GM19328 (cell line): Measurements from ENCODE around the gene TYW1B.
"Not testable (repeated sequence)": the region's sequence is repeated elsewhere in the genome, so short reads cannot be mapped to it uniquely, and the experiment has no call there.

Experiments
- ATAC-seq: cut with Tn5 transposase; IDR thresholded peaks from one replicate; pipeline ENCODE4 v1.9.1; 2021; ENCODE audit warnings: mild to moderate bottlenecking, moderate library complexity; ENCODE audit not compliant: unreplicated experiment

Gene TYW1B

DNA sequence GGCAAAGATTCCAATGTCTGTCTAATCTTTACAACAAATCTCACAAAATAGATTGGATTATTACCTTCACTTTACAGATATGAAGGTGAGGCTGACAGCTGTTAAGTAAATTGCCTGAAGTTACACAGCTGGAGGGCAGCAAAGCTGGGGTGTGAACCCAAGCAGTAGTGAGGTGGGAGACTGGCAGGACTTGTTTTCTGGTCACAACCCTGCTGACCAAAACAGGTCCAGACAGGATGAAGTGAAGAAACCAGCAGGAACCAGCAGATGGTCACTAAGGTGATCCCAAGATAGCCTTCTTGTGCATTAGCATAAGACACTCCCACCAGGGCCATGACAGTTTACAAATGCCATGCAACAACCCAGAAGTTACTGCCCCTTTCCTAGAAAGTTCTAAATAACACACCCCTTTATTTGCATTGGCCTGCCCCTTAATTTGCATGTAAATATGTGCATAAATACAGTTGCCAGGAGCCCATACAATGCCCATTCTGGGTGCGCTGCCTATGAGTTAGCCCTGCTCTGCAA, 195.2 kb downstream of the TYW1B start:
- not testable (repeated sequence) for ATAC-seq

DNA sequence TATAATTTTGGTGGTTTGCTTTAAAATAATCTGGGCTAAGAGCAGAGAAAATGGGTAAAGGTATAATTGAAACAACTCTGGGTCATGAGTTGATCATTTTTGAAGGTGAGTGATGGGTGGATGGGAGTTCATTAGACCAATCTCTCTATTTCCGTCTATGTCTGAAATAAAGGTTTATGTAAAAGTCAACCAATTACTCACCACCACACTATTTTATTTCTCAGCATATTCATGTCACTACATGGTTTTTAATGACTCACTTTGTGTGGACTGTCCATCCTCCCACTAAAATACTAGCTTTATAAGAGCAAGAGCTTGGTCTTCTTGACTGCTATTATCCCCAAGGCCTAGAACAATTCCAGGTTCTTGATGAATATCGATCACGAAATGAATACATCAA, 199.6 kb downstream of the TYW1B start:
- ATAC-seq = not testable (repeated sequence)

DNA sequence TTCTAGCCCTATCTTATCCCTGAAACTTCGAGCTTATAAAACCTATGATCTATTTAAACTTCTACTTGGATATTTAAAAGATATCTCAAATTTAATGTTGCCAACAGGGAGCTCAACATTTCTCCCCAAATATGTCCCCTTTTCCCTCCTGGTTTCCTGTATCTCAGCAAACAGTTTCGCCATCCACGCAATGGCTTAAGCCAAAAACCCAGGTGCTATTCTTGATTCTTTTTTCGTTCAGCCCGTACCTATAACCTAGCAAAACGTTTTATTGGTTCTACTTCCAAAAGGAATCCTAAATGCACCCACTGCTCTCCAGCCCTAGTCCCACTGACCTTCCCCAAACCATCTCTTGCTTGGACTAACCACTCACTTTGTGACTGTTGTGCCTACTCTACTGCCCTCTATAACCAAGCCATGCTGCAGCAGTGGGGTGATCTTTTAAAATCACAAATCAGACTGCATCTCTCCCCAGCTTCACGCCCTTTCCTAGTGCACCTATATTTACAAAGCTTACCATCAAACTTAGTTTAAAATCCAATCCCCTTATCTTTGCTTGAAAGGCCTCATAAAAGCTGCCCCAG, 201.5 kb downstream of the TYW1B start:
- ATAC-seq = not testable (repeated sequence)

DNA sequence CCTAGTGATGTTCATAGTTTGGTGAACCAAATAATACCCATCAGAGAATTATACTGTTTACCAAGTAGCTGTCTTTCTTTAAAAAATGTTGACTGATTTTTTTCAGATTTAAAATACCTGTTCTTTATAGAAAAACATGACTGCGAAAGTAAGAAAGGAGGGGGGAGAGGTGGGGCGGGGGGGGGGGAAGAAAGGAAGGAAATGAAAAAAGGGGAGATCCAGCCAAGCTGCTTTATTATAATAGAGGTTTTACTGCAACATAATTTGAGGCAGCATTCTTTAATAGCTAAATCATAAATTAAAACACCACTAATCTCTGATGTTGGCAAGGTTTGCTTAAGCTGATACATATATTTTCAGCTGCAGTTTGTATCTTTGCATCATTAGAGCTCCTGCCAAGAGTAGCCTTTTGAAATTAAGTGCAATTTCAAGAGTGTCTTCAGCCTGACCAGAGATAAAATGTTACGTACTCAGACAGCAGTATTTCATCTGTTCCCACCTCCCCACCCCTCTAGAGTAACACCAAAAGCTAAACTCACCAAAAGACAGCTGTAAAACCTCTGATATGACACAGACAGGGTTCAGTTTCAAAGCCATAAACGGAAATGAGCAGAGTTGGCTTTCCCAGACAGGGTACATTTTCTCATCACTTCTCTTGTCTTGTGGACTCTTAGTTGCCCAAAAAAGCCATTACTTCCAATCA, 202.1 kb downstream of the TYW1B start:
- peak; percentile 74 for ATAC-seq

DNA sequence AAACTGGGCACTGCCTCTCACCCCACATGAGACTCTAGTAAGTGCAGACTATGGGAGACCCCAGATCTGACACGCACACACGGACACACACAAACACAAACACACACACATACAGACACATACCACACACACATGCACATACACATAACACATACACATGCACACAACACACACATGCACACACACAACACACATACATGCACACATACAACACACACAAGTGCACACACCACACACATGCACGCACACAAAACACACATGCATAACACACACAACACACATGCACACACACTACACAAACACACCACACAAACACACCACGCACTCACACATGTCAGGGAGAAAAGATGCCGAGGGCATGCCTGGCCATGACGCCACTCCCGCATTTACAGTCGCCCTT, 205.5 kb downstream of the TYW1B start:
- ATAC-seq = no peak

DNA sequence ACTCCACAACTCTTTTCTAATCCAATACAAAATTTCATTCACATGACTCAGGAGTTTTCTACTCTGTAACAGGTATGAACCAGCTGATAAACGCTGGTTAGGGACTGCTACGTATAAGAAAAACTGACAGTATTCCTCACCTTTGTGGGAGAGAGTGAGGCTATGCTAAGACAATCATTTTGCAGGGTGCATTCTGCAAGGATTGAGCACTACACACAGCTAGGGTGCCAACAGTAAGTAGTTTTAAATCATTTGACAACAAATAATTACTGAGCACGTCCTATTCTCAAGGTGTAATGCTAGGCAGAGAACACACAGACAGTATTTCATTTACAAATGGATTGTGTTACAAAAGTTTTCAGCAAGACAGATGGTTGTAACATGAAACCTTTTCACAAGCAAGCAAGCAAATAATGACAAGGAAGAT, 206.2 kb downstream of the TYW1B start:
- not testable (repeated sequence) for ATAC-seq

DNA sequence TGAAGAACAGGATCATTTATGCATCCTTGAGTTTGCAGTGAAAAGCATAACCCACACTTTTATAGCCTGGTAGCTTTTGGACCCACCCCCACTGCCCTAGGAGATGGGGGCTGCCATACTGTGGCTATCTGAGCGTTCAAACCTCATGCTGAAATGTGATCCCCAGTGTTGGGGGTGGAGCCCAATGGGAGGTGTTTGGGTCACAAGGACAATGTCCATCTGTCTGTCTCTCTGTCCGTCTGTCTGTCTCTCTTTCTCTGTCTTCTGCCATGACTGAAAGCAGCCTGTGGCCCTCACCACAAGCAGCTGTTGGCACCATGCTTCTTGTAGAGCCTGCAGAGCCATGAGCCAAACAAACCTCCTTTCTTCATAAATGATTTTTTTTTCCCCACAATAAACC, 207.1 kb downstream of the TYW1B start:
- ATAC-seq = not testable (repeated sequence)

DNA sequence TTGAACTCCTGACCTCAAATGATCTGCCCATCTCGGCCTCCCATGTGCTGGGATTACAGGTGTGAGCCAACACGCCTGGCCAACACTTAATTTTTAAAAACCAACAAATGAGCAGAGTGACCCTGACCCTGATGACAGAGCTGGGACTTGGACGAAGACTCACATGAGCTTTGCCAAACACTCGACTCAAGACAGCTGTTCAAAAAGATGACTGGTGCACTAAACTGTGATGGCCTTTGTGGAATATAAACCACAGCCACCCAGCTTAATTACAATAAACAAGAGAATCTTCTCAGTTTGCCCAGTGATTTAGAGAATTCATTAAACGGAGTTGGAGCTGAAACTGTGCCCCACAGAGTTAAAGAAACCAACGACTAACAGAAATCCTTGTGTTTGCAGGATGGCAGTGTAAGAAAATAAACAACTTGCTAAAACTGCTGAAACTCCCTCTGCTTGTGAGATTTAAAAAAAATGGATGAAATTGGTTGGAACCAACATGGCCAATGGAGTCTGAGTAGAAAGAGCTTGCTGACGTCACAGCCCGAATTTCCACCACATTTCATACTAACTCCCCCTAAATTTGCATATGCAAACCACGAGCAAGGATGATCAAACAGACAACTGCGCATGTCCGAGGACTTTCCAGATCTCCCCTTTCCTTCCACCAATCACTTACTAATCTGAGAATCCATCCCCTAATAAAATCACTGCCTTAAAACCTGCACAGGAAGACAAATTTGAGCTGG, 209.4 kb downstream of the TYW1B start:
- not testable (repeated sequence) for ATAC-seq

DNA sequence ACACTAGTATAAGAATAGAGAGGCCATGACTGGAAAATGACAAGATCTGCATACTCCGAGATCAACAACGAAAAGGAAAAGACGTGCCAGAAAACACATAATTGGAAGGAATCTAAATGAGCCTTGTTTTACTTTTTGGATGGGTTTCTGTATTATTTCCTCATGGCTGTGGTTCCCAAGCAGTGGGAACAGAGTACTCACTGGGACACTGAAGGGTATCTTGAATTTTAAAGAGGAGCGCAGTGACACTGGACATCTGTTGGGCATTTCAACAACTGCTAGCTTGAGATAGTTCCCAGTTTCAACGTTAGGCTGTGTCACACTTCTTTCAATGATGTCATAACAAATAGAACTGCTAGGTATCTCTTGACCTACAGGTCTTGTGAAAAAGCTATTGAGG, 218.2 kb downstream of the TYW1B start:
- not testable (repeated sequence) for ATAC-seq

DNA sequence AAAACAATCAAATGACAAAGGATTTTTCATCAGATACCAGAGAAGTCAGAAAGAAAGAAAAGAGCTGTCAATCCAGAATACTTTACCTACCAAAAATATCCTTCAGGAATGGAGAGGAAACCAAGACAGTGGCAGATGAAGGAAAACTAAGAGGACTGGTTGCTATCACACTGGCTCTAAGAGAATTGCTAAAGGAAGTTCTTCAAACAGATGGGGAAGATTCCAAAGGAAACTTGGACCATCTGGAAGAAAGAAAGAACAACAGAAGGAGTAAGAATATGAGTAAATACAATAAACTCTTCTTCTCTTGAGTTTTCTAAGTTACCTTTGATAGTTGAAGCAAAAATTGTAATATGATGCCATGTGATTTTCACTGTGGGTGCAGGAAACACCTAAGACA, 220.0 kb downstream of the TYW1B start:
- not testable (repeated sequence) for ATAC-seq

DNA sequence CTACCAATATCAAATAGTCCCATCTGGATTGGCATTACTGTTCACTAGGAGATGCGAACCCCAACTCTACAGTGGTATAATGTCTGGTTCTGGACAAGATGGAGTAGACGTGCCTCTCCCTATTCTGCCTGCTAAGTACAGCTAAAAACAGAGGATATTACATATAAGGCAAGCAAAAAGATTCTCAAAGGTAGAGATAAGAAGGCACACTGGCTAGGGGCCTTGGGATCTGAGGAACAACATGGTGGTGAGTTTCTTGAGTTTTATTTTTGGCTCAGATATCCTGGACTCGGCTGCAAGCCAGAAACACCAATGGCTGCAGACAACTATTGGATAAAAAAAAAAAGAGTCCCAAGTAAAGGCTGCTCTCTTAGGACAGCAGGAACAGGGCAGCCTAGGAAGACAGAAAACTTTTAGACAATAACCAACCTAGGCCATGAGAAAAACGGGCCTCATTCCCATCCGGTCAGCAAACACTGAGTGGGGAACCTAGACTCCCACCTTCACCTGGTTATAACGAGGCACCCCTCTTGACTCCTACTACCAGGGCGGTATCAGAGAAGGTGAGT, 222.1 kb downstream of the TYW1B start:
- ATAC-seq = not testable (repeated sequence)

DNA sequence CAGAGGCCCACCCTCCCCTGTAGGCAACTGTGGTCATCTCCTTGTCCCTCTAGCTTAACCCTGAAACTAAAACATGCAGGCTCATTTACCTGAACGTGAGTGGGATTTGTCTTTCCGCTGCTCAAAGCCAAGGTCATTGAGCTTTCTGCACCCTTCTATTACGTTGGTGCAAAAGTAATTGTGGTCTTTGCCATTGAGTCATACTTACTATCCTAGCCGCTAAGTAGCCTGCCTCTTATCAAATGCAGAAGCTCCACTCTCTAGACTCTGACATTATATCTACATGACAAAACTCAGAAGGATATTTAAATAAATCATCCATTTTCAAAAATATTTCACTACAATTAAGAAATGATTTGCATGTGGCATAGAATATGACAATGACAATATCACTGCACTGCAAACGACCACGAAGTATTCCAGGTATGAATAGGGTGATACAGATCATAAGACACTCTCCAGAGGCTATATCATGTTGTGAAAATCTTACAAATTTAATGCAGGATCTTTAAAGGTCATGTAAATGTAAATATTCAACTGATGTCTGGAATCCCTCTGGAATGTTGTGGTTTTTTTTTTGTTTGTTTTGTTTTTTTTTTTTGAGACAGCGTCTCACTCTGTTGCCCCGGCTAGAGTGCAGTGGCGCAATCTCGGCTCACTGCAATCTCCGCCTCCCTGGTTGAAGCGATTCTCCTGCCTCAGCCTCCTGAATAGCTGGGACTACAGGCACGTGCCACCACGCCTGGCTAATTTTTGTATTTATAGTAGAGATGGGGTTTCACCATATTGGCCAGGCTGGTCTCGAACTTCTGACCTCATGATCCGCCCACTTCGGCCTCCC, 223.0 kb downstream of the TYW1B start:
- ATAC-seq = not testable (repeated sequence)

DNA sequence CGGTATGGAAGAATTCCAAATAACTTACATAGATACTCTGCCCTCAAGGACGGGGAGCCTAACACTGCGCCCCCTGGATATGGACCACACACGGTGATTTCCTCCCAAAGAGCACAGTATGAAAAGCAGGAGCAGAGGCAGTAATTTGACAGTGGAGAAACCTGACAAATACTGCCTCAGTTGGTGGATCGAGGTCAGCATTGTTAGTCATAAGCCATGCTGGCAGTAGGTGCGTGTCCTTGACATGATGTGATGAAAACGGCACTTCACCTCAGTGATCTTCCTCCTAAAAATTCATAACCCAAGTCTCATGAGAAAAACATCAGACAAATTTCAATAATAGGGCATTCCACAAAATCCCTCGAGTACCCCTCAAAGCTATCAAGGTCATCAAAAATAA, 224.5 kb downstream of the TYW1B start:
- not testable (repeated sequence) for ATAC-seq

DNA sequence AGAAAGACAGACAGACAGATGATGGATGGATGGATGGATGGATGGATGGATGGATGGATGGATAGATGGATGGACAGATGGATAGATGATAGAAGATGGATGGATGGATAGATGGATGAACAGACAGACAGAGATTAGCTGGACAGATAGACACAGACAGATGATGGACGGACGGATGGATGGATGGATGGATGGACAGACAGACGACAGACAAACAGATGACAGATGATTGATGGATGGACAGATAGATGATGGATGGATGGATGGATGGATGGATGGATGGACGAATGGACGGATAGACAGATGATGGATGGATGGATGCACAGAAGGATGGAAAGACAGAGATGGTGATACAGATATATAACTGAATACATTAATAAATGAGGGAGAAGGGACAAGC, 224.9 kb downstream of the TYW1B start:
- ATAC-seq = no peak

DNA sequence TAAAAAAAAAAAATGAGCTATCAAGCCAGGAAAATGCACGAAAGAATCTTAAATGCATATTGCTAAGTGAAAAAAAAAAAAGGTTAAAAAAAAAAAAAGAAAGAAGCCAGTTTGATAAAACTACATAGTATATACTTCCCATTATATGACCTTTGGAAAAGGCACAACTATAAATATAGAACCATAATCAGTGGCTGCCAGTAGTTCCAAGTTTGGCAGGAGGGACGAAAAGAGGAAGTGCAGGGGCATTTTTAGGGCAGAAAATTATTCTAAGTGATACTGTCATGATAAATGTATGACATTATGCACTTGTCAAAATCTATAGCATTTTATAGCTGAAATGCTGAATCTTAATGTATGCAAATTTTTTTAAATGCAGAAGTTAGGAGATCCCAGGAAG, 226.3 kb downstream of the TYW1B start:
- ATAC-seq = not testable (repeated sequence)

DNA sequence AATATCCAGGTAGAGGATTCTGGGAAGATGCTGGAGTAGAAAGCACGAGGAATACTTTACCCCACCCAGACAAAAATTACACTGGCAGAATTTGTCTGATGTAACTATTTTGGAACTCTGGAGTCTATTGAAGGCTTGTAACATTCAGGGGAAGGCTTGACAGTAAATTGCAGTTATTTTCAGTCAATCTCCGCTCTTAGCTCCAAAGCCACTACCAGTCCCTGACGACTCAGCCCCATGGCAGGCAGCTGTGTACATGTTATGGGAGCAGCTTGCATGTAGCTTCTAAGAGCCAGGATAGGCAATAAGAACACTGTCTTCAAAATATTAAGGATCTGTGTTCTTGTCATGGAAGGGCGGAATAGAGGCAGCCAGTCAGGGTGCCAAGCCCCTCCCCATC, 238.0 kb downstream of the TYW1B start:
- ATAC-seq = not testable (repeated sequence)

DNA sequence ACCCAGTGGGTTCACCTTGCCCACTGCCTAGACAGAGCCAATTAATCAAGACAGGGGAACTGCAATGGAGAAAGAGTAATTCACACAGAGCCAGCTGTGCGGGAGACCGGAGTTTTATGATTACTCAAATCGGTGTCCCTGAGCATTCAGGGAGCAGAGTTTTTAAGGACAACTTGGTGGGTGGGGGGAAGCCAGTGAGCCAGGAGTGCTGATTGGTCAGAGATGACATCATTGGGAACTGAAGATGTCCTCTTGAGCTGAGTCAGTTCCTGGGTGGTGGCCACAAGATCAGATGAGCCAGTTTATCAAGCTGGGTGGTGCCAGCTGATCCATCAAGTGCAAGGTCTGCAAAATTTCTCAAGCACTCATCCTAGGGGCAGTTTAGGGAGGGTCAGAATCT, 240.7 kb downstream of the TYW1B start:
- not testable (repeated sequence) for ATAC-seq

DNA sequence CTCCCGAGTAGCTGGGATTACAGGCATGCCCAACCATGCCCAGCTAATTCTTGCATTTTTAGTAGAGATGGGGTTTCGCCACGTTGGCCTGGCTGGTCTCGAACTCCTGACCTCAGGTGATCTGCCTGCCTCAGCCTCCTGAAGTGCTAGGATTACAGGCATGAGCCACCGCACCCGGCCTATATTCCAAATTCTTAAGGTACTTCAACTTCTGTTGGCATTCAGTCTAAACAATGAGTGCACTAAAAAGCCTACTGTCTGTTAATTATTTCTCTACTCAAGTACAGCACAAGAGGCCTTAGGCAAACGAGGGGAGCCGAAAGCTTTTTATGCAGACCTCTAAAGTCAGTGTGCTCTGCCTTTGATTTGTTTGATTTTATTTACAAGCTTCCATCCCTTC, 243.4 kb downstream of the TYW1B start:
- not testable (repeated sequence) for ATAC-seq

DNA sequence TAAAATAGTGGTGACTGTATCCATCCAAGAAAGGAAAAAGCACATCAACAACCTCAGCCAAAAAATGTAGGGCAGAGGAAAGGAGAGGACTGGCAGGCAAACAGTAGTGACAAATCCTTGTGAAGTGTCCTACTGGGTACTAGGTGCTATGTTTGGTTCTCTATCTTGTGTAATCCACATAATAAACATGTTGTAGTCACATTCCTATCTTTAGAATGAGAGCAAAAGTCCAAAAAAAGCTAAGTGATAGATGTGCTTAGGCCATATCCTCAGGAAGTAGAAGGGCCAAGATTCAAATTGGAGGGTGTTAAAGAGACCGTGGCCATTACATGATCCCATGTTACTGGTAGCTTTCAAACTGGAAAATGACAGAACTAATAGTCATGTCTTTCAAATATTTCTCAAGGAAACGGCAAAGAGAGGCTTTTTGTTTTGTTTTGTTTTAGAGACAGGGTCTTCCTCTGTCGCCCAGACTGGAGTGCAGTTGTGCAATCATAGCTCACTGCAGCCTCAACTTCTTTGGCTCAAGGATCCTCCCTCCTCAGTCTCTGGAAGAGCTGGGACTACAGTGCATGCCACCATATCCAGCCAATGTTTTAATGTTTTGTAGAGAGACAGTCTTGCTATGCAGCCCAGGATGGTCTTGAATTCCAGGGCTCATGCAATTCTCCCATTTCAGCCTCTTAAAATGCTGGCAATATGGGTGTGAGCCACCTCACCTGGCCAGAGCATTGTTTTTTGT, 244.2 kb downstream of the TYW1B start:
- not testable (repeated sequence) for ATAC-seq
